Fibroblast of lung (primary cell): ENCODE data around the gene SPTAN1.

Experiments
- CTCF ChIP-seq, 2 donors: IDR thresholded peaks in 1 of 2; conservative IDR thresholded peaks in 1 of 2; 1 replicate in 1 of 2; 2 replicates in 1 of 2; pipeline ENCODE4 v1.5.1; 2011 to 2012; ENCODE audit warnings: low read length in 2 of 2, control low read depth in 1 of 2, inconsistent platforms in 1 of 2, low read depth in 1 of 2, mild to moderate bottlenecking in 1 of 2
- EZH2 ChIP-seq: IDR thresholded peaks from 2 replicates; pipeline ENCODE4 v1.5.1; 2012; ENCODE audit warnings: low read length, control low read depth, mild to moderate bottlenecking; ENCODE audit errors: missing control alignments

- TF ChIP-seq CTCF (conservative IDR thresholded peaks at IDR 0.05 in 1 of 2, IDR thresholded peaks at IDR 0.05 in 1 of 2; ENCODE audit: low read depth in 1 of 2, low read length in 2 of 2) (no peak), EZH2 (no peak)
Observed at GRCh38 chr9:128528445-128529160, 23.8 kb upstream of the SPTAN1 start.
